ENCODE results near the gene HOXD11. TPM values are rescaled to one million over a fixed set of nuclear protein-coding genes. Genes with fewer than 3 reads are reported as not detected.

HOXD11 gene
- total and polyA plus RNA-seq, 2 of the 4 experiments (the other 2 are of a cell fraction) = not detected

GRCh38 chr2:176120364-176121189 lies 13.5 kb downstream of the HOXD11 start:
- Histone ChIP-seq H3K27ac (ENCODE audit: insufficient read depth, low read length) (no peak overlapping the region), H2AFZ (replicated peaks; ENCODE audit: low read length, poor library complexity) (no peak overlapping the region), H4K5ac (ENCODE audit: low read depth, low read length) (no peak overlapping the region), H4K20me1 (ENCODE audit: insufficient read depth, low read length) (no peaks in the 10 kb centered on the region; the same call in 1 of the 2 replicates), H3K23ac (ENCODE audit: low read depth, low read length) (no peak overlapping the region), H3K9me1 (ENCODE audit: insufficient read depth, low read length) (no peaks in the 10 kb centered on the region), H3K9me3 (ENCODE audit: control insufficient read depth, insufficient read depth, low read length) (peaks cover 15% of the 10 kb centered on the region), H3K4me3 (ENCODE audit: insufficient read depth, low read depth, low read length) (no peak overlapping the region), H3K9ac (ENCODE audit: low read depth, low read length) (no peak overlapping the region), H3K18ac (ENCODE audit: low read depth, low read length) (no peak overlapping the region), H3K27me3 (ENCODE audit: control insufficient read depth, insufficient read depth, low read length) (peaks cover 98% of the 10 kb centered on the region), H2AK5ac (ENCODE audit: low read depth, low read length) (no peak overlapping the region), H2BK20ac (ENCODE audit: low read depth, low read length) (no peak overlapping the region), H2BK15ac (ENCODE audit: low read depth, low read length) (no peak overlapping the region), H3K4me2 (ENCODE audit: low read depth, low read length) (no peak overlapping the region), H2AK9ac (replicated peaks; ENCODE audit: low read depth, low read length, poor library complexity) (no peak overlapping the region), H3K4me1 (ENCODE audit: control insufficient read depth, insufficient read depth, low read length) (no peaks in the 10 kb centered on the region), H3K79me1 (ENCODE audit: low read depth in 1 of 2, low read length in 2 of 2) (no peaks in the 10 kb centered on the region), H3K4ac (ENCODE audit: low read depth, low read length) (no peak overlapping the region), H3K14ac (replicated peaks; ENCODE audit: low read depth, low read length) (no peak overlapping the region), H3K56ac (ENCODE audit: extremely low read depth, insufficient read depth, low read length) (no peak overlapping the region), H3K36me3 (ENCODE audit: control insufficient read depth, insufficient read depth, low read length) (no peaks in the 10 kb centered on the region), H4K91ac (ENCODE audit: insufficient read depth, low read depth, low read length) (no peak overlapping the region), H4K8ac (ENCODE audit: low read depth in 2 of 2, low read length in 2 of 2) (no peak overlapping the region), H2BK5ac (ENCODE audit: low read depth, low read length, poor library complexity, severe bottlenecking) (no peak overlapping the region), H2BK120ac (ENCODE audit: low read depth, low read length) (no peak overlapping the region)
- TF ChIP-seq MAFK (IDR thresholded peaks at IDR 0.05; ENCODE audit: low read depth, low read length) (no peak), CTCF (conservative IDR thresholded peaks at IDR 0.05; ENCODE audit: low read depth, low read length) (no peak), MXI1 (IDR thresholded peaks at IDR 0.05; ENCODE audit: borderline replicate concordance, low read depth, low read length) (no peak)
- dilution Hi-C loops (cut with HindIII; ENCODE audit: low sequenced_read_pairs, unreplicated experiment) = no loop called here
- ChIA-PET CTCF (interaction anchor here (1.5 kb wide), 1 partner anchor 11 kb away, joined by 3 read pairs; no protein-coding TSS in a partner anchor), POLR2A (ENCODE audit: unreplicated experiment) (no interaction called here)
- in situ Hi-C loops (cut with MboI; ENCODE audit: low sequenced_read_pairs) = loop anchor here (10.0 kb wide), 2 partner anchors 334 to 1034 kb away; no protein-coding TSS in a partner anchor
- 0% methylated on average over 1 of the region's 13 CpGs; no CpG with 5 or more reads in 1 of the 2 experiments for WGBS, 2 experiments (ENCODE audit: extremely low coverage in 2 of 2, insufficient read length in 1 of 2)
- no peak for DNase-seq
- ATAC-seq (ENCODE audit: low read depth) = no peak
- BruUV-seq (replicated peaks) = no TSS peak
- intact Hi-C loops (cut with micrococcal nuclease) = no loop called here
